HG03457 (cell line): ENCODE measurements around the gene TRIO.
"Not testable (repeated sequence)": the region's sequence is repeated elsewhere in the genome, so short reads cannot be mapped to it uniquely, and the experiment has no call there.

Experiments used
- ATAC-seq: cut with Tn5 transposase; IDR thresholded peaks from one replicate; pipeline ENCODE4 v1.9.1; 2021; ENCODE audit warnings: moderate number of reproducible peaks; ENCODE audit not compliant: unreplicated experiment

TRIO gene

GRCh38 chr5:14142827-14143545 is at the start of gene TRIO:
TSS of gene TRIO (plus strand) at chr5:14143342. CDS start at chr5:14143726, 384 bp downstream.
- peak; percentile 36 for ATAC-seq

GRCh38 chr5:14097380-14097779 is 45.8 kb upstream of the TRIO start:
- ATAC-seq: not testable (repeated sequence)

- no peak for ATAC-seq
Observed at GRCh38 chr5:14097998-14098471, 45.1 kb upstream of the TRIO start.

GRCh38 chr5:14100281-14100680 is 42.9 kb upstream of the TRIO start:
- ATAC-seq: no peak

GRCh38 chr5:14101922-14102321 is 41.2 kb upstream of the TRIO start:
- ATAC-seq: no peak

GRCh38 chr5:14102666-14103065 is 40.5 kb upstream of the TRIO start:
- no peak for ATAC-seq

GRCh38 chr5:14105718-14106410 is 37.3 kb upstream of the TRIO start:
- no peak for ATAC-seq

- no peak for ATAC-seq
Observed at GRCh38 chr5:14107536-14107935, 35.6 kb upstream of the TRIO start.

- peak; percentile 54 for ATAC-seq
Observed at GRCh38 chr5:14108170-14108996, 34.8 kb upstream of the TRIO start.

- ATAC-seq: peak; percentile 85
Observed at GRCh38 chr5:14109041-14109747, 33.9 kb upstream of the TRIO start.

GRCh38 chr5:14109771-14110170 is 33.4 kb upstream of the TRIO start:
- no peak for ATAC-seq

GRCh38 chr5:14110196-14110595 is 32.9 kb upstream of the TRIO start:
- no peak for ATAC-seq

GRCh38 chr5:14110680-14111079 is 32.5 kb upstream of the TRIO start:
- ATAC-seq: no peak

GRCh38 chr5:14112998-14113652 is 30.0 kb upstream of the TRIO start:
- ATAC-seq: no peak

- no peak for ATAC-seq
Observed at GRCh38 chr5:14114615-14115251, 28.4 kb upstream of the TRIO start.

- ATAC-seq: no peak
Observed at GRCh38 chr5:14115323-14115895, 27.7 kb upstream of the TRIO start.

GRCh38 chr5:14118551-14119320 is 24.4 kb upstream of the TRIO start:
- ATAC-seq: no peak

GRCh38 chr5:14120176-14120575 is 23.0 kb upstream of the TRIO start:
- ATAC-seq: no peak

- ATAC-seq: no peak
Observed at GRCh38 chr5:14121552-14121951, 21.6 kb upstream of the TRIO start.
